Measurements from ENCODE around the gene MRPL44. TPM values are rescaled to one million over a fixed set of nuclear protein-coding genes. Genes with fewer than 3 reads are reported as not detected.
"Not testable (repeated sequence)": the region's sequence is repeated elsewhere in the genome, so short reads cannot be mapped to it uniquely, and the experiment has no call there.

MRPL44 gene
- total RNA-seq, 1 donor from 2014 or later, result 32.6 TPM

GRCh38 chr2:223999862-224000261 is 42.6 kb downstream of the MRPL44 start:
- Histone ChIP-seq H3K9me3 (ENCODE audit: insufficient read depth, low read depth, low read length) (peaks cover 2% of the 10 kb centered on the region), H3K27ac (ENCODE audit: low read depth, low read length) (no peak overlapping the region), H3K36me3 (ENCODE audit: insufficient read depth, low read length) (peaks cover 5% of the 10 kb centered on the region), H4K20me1 (ENCODE audit: insufficient read depth, low read length) (no peaks in the 10 kb centered on the region), H3K4me3 (ENCODE audit: insufficient read depth, low read depth, low read length) (no peak overlapping the region), H3K9ac (ENCODE audit: low read length) (no peak overlapping the region), H3K79me2 (ENCODE audit: insufficient read depth, low read length) (peaks cover 5% of the 10 kb centered on the region), H2AFZ (ENCODE audit: low read depth, low read length) (no peak overlapping the region), H3K27me3 (ENCODE audit: insufficient read depth, low read length) (no peaks in the 10 kb centered on the region), H3K4me1 (ENCODE audit: insufficient read depth, low read length) (no peaks in the 10 kb centered on the region), H3K4me2 (ENCODE audit: low read length) (no peak overlapping the region)
- H3K27ac Mint-ChIP-seq (ENCODE audit: unreplicated experiment), result no peak overlapping the region
- H3K9me3 Mint-ChIP-seq (ENCODE audit: unreplicated experiment), result peaks cover 3% of the 10 kb centered on the region
- no peaks in the 10 kb centered on the region for H3K27me3 Mint-ChIP-seq (ENCODE audit: low read depth, unreplicated experiment)
- TF ChIP-seq EZH2 (IDR thresholded peaks at IDR 0.05; ENCODE audit: insufficient read depth, low read length), result no peak
- TF ChIP-seq, protein P1, sequence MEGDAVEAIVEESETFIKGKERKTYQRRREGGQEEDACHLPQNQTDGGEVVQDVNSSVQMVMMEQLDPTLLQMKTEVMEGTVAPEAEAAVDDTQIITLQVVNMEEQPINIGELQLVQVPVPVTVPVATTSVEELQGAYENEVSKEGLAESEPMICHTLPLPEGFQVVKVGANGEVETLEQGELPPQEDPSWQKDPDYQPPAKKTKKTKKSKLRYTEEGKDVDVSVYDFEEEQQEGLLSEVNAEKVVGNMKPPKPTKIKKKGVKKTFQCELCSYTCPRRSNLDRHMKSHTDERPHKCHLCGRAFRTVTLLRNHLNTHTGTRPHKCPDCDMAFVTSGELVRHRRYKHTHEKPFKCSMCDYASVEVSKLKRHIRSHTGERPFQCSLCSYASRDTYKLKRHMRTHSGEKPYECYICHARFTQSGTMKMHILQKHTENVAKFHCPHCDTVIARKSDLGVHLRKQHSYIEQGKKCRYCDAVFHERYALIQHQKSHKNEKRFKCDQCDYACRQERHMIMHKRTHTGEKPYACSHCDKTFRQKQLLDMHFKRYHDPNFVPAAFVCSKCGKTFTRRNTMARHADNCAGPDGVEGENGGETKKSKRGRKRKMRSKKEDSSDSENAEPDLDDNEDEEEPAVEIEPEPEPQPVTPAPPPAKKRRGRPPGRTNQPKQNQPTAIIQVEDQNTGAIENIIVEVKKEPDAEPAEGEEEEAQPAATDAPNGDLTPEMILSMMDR (IDR thresholded peaks at IDR 0.05; ENCODE audit: insufficient read depth, low read depth, low read length), result no peak
- H3K4me1 Mint-ChIP-seq (ENCODE audit: low read depth, unreplicated experiment), result peaks cover 17% of the 10 kb centered on the region
- FAIRE-seq (no peak), DNase-seq (ENCODE audit: low read depth) (no peak)
- no peak overlapping the region for H3K4me3 Mint-ChIP-seq (ENCODE audit: unreplicated experiment)
- H3K36me3 Mint-ChIP-seq (ENCODE audit: low read depth, unreplicated experiment), result peaks cover 38% of the 10 kb centered on the region

DNA sequence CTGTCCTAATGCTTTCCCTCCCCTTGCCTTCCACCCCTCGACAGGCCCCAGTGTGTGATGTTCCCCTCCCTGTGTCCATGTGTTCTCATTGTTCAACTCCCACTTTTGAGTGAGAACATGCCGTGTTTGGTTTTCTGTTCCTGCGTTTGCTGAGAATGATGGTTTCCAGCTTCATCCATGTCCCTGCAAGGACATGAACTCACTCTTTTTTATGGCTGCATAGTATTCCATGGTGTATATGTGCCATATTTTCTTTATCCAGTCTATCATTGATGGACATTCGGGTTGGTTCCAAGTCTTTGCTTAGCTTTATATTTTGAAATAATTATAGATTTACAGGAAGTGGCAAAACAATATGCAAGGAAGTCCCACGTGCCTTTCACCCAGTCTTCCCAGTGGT is 43.4 kb downstream of the MRPL44 start:
- H3K79me2 ChIP-seq (ENCODE audit: insufficient read depth, low read length); H3K4me1 ChIP-seq (ENCODE audit: insufficient read depth, low read length); H3K36me3 ChIP-seq (ENCODE audit: insufficient read depth, low read length); H3K27ac Mint-ChIP-seq (ENCODE audit: unreplicated experiment); H4K20me1 ChIP-seq (ENCODE audit: insufficient read depth, low read length); H3K4me3 ChIP-seq (ENCODE audit: insufficient read depth, low read depth, low read length); H3K27ac ChIP-seq (ENCODE audit: low read depth, low read length); H3K9ac ChIP-seq (ENCODE audit: low read length); H3K9me3 ChIP-seq (ENCODE audit: insufficient read depth, low read depth, low read length); H2AFZ ChIP-seq (ENCODE audit: low read depth, low read length); H3K4me3 Mint-ChIP-seq (ENCODE audit: unreplicated experiment); DNase-seq (ENCODE audit: low read depth); H3K27me3 ChIP-seq (ENCODE audit: insufficient read depth, low read length); H3K27me3 Mint-ChIP-seq (ENCODE audit: low read depth, unreplicated experiment); H3K4me2 ChIP-seq (ENCODE audit: low read length); FAIRE-seq; H3K9me3 Mint-ChIP-seq (ENCODE audit: unreplicated experiment): not testable (repeated sequence)
- Mint-ChIP-seq H3K36me3 (ENCODE audit: low read depth, unreplicated experiment) (peaks cover 33% of the 10 kb centered on the region), H3K4me1 (ENCODE audit: low read depth, unreplicated experiment) (peaks cover 12% of the 10 kb centered on the region)

DNA sequence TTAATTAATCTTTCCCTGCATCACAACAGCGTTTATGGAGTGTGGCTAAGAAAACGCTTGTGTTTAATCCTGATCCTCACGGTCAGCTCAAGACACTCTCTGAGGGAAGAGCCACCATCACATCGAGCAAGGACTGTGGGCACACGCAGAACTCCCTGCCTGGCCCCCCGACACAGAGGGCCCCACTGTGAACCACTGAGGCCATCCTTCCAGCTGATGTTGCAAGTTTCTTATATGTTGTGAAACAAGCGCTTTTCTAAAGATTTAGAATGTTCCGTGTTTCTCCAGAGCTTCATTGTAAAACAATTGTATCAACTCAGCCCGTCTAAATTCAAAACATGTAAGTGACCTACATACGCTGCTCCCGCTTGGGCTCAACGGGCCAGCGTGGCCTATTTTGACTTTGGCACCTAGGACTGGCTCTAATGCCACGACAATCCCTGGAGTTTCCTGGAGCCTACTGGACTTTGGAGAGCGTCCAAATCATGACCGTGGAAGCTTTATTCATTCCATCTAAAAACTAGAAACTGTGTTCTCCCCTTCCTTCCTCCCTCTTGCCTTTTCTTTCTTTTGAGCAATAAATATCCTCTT is 46.9 kb downstream of the MRPL44 start:
- H3K4me1 Mint-ChIP-seq (ENCODE audit: low read depth, unreplicated experiment), result peaks cover 8% of the 10 kb centered on the region
- peaks cover 4% of the 10 kb centered on the region for H3K36me3 ChIP-seq (ENCODE audit: insufficient read depth, low read length)
- peaks cover 5% of the 10 kb centered on the region for H3K79me2 ChIP-seq (ENCODE audit: insufficient read depth, low read length)
- H3K9me3 ChIP-seq (ENCODE audit: insufficient read depth, low read depth, low read length), result peaks cover 2% of the 10 kb centered on the region
- TF ChIP-seq, protein P1 (IDR thresholded peaks at IDR 0.05; ENCODE audit: insufficient read depth, low read depth, low read length), result no peak
- TF ChIP-seq EZH2 (IDR thresholded peaks at IDR 0.05; ENCODE audit: insufficient read depth, low read length), result no peak
- H3K4me1 ChIP-seq (ENCODE audit: insufficient read depth, low read length), result no peaks in the 10 kb centered on the region
- H3K27me3 ChIP-seq (ENCODE audit: insufficient read depth, low read length), result no peaks in the 10 kb centered on the region
- no peaks in the 10 kb centered on the region for H4K20me1 ChIP-seq (ENCODE audit: insufficient read depth, low read length)
- no peaks in the 10 kb centered on the region for H3K9me3 Mint-ChIP-seq (ENCODE audit: unreplicated experiment)
- no peak overlapping the region for H3K4me2 ChIP-seq (ENCODE audit: low read length)
- H3K4me3 ChIP-seq (ENCODE audit: insufficient read depth, low read depth, low read length), result no peak overlapping the region
- H3K36me3 Mint-ChIP-seq (ENCODE audit: low read depth, unreplicated experiment), result peaks cover 22% of the 10 kb centered on the region
- DNase-seq (ENCODE audit: low read depth) (no peak), FAIRE-seq (no peak)
- H3K27ac Mint-ChIP-seq (ENCODE audit: unreplicated experiment), result no peak overlapping the region
- H3K27me3 Mint-ChIP-seq (ENCODE audit: low read depth, unreplicated experiment), result no peaks in the 10 kb centered on the region
- no peak overlapping the region for H3K9ac ChIP-seq (ENCODE audit: low read length)
- no peak overlapping the region for H2AFZ ChIP-seq (ENCODE audit: low read depth, low read length)
- H3K4me3 Mint-ChIP-seq (ENCODE audit: unreplicated experiment), result no peak overlapping the region
- no peak overlapping the region for H3K27ac ChIP-seq (ENCODE audit: low read depth, low read length)

Measured in astrocyte (in vitro differentiated cells and primary cell).